Body of pancreas (tissue), 4 donors: ENCODE results near the gene ANTXR1. TPM values are rescaled to one million over a fixed set of nuclear protein-coding genes. Genes with fewer than 3 reads are reported as not detected.
A peak's percentile ranks its signal among the peaks of the same experiment; 100 is the strongest.

Experiments used
- ATAC-seq: fragments of 150-250 bp; one replicate; pipeline ENCODE4 v1.9.1; 2016
- DNase-seq, 4 donors: peaks; one replicate each; pipeline ENCODE4 v3.0.0-alpha.2; 2019
- H3K27ac ChIP-seq, 4 donors: fragments of 200-600 bp; sonication (generic); 1 replicate in 3 of 4; 2 replicates in 1 of 4; pipeline versions ENCODE4 v1.5.1 to v1.6.1; 2016 to 2019; ENCODE audit warnings: mild to moderate bottlenecking in 1 of 4, mixed read lengths in 1 of 4, moderate library complexity in 1 of 4
- H3K27me3 ChIP-seq, 2 donors: fragments of 200-600 bp; sonication (generic); one replicate each; pipeline ENCODE4 v1.6.0; 2016; ENCODE audit warnings: mild to moderate bottlenecking in 1 of 2
- H3K36me3 ChIP-seq, 2 donors: fragments of 200-600 bp; sonication (generic); replicated peaks in 1 of 2; 2 replicates each; pipeline ENCODE4 v1.5.1; 2016; ENCODE audit warnings: low read depth in 2 of 2; ENCODE audit not compliant: insufficient read depth in 1 of 2
- H3K4me1 ChIP-seq: fragments of 200-600 bp; sonication (generic); one replicate; pipeline ENCODE4 v1.6.0; 2016
- H3K4me3 ChIP-seq, 2 donors: fragments of 200-600 bp; sonication (generic); 1 replicate in 1 of 2; 2 replicates in 1 of 2; pipeline ENCODE4 v1.5.1; 2016 to 2019
- H3K9me3 ChIP-seq, 3 donors: fragments of 200-600 bp; sonication (generic); 1 replicate in 2 of 3; 2 replicates in 1 of 3; pipeline ENCODE4 v1.5.1; 2016
- POLR2A ChIP-seq, 3 donors: fragments of 450-650 bp; IDR thresholded peaks; one replicate each; pipeline ENCODE4 v1.6.1; 2016; ENCODE audit warnings: antibody characterized with exemption in 3 of 3, mild to moderate bottlenecking in 2 of 3
- WGBS, 2 donors: methylation state at CpG; one replicate each; pipeline ENCODE4 v1.1.5; 2017; 5-methylcytosine and 5-hydroxymethylcytosine counted together
- intact Hi-C: fragments of 100-400 bp; cut with DNase I; formaldehyde crosslinking; loops from one replicate; pipeline ENCODE4 v1.15.1; 2023
- total RNA-seq, 2 donors: library from RNA; depleted of rRNA; stranded (reverse); fragments of >200 nt; gene quantifications; one replicate each; pipeline ENCODE4 v1.1.0, GENCODE V29; 2016
- TF ChIP-seq, protein P1 (sequence below), 7 experiments: fragments of 450-650 bp in 4 of 7; fragments of 200-600 bp in 3 of 7; sonication (generic) in 3 of 7; IDR thresholded peaks; one replicate each; pipeline ENCODE4 v1.5.1; 2016 to 2019; ENCODE audit warnings: antibody characterized with exemption in 7 of 7

ANTXR1 gene
- total RNA-seq, 2 donors from 2014 or later, result 9.3 to 11.2 TPM

GRCh38 chr2:69097891-69098655, 85.1 kb downstream of the ANTXR1 start:
- no peaks in the 10 kb centered on the region for H3K9me3 ChIP-seq
- WGBS, 2 donors, result 87 to 89% methylated on average over 2 of the region's 2 CpGs
- H3K36me3 ChIP-seq, result no peaks in the 10 kb centered on the region
- no peak overlapping the region for H3K27ac ChIP-seq
- ATAC-seq (no peak), DNase-seq (no peak)
- no peak overlapping the region for H3K4me3 ChIP-seq
- peaks cover 7% of the 10 kb centered on the region for H3K4me1 ChIP-seq
- no peaks in the 10 kb centered on the region for H3K27me3 ChIP-seq
- intact Hi-C loops, result no loop called here
- TF ChIP-seq, protein P1, sequence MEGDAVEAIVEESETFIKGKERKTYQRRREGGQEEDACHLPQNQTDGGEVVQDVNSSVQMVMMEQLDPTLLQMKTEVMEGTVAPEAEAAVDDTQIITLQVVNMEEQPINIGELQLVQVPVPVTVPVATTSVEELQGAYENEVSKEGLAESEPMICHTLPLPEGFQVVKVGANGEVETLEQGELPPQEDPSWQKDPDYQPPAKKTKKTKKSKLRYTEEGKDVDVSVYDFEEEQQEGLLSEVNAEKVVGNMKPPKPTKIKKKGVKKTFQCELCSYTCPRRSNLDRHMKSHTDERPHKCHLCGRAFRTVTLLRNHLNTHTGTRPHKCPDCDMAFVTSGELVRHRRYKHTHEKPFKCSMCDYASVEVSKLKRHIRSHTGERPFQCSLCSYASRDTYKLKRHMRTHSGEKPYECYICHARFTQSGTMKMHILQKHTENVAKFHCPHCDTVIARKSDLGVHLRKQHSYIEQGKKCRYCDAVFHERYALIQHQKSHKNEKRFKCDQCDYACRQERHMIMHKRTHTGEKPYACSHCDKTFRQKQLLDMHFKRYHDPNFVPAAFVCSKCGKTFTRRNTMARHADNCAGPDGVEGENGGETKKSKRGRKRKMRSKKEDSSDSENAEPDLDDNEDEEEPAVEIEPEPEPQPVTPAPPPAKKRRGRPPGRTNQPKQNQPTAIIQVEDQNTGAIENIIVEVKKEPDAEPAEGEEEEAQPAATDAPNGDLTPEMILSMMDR (IDR thresholded peaks at IDR 0.05), result no peak
- no peak for TF ChIP-seq POLR2A (IDR thresholded peaks at IDR 0.05)

GRCh38 chr2:69099541-69099940, 86.6 kb downstream of the ANTXR1 start:
- peaks cover 7% of the 10 kb centered on the region for H3K4me1 ChIP-seq
- ATAC-seq (no peak), DNase-seq (no peak)
- H3K4me3 ChIP-seq, result no peak overlapping the region
- intact Hi-C loops, result no loop called here
- H3K27me3 ChIP-seq, result no peaks in the 10 kb centered on the region
- H3K9me3 ChIP-seq, result no peaks in the 10 kb centered on the region
- H3K36me3 ChIP-seq, result no peaks in the 10 kb centered on the region
- TF ChIP-seq, protein P1 (IDR thresholded peaks at IDR 0.05), result no peak
- no peak for TF ChIP-seq POLR2A (IDR thresholded peaks at IDR 0.05)
- H3K27ac ChIP-seq, result no peak overlapping the region

GRCh38 chr2:69100220-69100723, 87.3 kb downstream of the ANTXR1 start:
- TF ChIP-seq, protein P1 (IDR thresholded peaks at IDR 0.05), result no peak
- TF ChIP-seq POLR2A (IDR thresholded peaks at IDR 0.05), result no peak
- 82 to 85% methylated on average over 4 of the region's 4 CpGs for WGBS, 2 donors
- Histone ChIP-seq H3K36me3 (no peaks in the 10 kb centered on the region), H3K27ac (no peak overlapping the region), H3K4me1 (peaks cover 7% of the 10 kb centered on the region), H3K4me3 (no peak overlapping the region), H3K27me3 (no peaks in the 10 kb centered on the region), H3K9me3 (no peaks in the 10 kb centered on the region)
- peak in 2 of 4 donors; percentile 12 to 32 for DNase-seq
- intact Hi-C loops, result no loop called here
- ATAC-seq, result peak; percentile 38

DNA sequence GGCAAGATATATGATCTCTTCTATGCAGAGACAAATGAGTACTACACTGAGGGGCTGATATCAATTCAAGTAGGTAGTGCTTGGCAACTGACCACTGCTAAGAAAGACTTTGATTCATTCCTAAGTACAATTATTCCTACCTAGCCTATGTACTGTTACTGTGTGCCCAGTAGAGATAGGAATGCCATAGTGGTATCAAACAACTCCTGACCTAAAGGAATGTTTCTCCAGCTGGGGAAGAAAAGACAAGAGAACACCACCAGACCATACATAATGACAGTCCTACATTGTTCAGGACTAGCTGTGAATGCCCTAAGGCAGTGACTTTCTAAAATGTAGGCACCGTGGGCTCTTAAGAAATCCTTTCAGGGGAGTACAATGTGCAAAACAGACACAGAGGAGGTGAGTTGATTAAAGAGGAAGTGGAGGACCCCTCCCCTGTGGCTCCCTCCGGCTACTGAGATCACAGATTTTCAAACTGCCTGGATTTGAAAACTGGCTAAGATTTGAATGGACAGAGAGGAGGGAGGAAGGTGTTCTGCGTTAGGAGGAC, 89.1 kb downstream of the ANTXR1 start:
- ATAC-seq, result no peak
- WGBS, 2 donors, result 81 to 92% methylated on average over 3 of the region's 3 CpGs
- H3K27ac ChIP-seq, result no peak overlapping the region
- TF ChIP-seq, protein P1 (IDR thresholded peaks at IDR 0.05), result no peak
- no peak for TF ChIP-seq POLR2A (IDR thresholded peaks at IDR 0.05)
- H3K4me1 ChIP-seq, result peaks cover 5% of the 10 kb centered on the region
- H3K4me3 ChIP-seq, result no peak overlapping the region
- H3K9me3 ChIP-seq, result no peaks in the 10 kb centered on the region
- intact Hi-C loops, result no loop called here
- H3K36me3 ChIP-seq, result no peaks in the 10 kb centered on the region
- no peaks in the 10 kb centered on the region for H3K27me3 ChIP-seq
- no peak for DNase-seq
